ENCODE measurements around the gene AMER2.
"Not testable (repeated sequence)": the region's sequence is repeated elsewhere in the genome, so short reads cannot be mapped to it uniquely, and the experiment has no call there.

AMER2 gene

DNA sequence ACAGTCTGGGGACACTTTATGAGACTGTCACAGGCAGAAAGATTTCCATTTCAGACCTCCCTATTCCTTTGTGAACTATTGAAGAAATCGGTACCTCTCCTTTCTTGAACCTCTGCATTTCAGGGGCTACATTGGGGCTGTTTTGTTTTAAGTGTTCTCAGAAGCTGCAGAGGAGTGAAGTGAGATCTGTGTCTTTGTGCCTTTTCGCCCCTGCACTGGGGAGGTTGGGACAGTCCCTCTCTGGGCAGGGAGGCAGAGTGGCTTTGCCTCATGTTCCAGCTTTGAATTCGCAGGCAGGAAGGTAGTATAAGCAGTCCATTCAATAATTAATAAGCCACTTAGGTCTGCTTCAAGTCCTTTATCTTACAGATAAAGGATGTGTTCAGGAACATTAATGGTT, 9.5 kb upstream of the AMER2 start:
- no peak for DNase-seq (ENCODE audit: low read depth in 2 of 2)

DNA sequence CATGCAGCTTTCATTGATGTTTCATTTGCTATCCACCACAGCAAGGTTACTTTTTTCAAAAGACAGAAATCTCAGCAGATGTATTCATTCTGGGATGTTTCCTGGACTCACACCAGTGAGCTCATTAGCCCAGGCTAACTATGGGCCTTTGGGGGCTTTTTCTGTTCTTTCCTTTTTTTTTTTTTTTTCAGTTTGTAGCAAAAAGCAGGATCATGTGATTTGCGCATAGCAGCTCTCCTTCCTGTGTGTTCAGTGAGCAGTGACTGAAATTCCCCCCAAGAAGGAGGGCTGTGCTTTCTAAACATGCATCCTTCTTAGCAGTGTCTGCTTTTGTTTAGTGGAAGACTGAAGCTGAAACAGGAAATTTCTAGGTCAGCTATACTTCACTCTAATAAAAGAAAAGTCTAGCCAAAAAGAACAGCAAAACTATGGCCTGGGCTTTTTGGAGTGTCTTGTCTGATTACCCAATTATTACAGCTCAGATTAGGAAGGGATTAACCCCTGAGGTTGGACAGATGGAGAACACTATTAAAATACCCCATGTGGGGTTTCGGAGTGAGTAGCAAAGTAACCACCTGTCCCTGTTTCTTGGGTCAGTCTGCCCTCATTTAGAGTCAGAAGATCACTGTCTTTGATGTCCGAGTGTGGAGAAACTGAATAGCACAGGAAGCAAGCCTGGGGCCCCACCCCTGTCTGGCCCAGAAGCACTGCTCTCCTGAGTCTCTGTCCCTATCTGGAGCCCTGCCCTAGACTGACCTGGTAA, 8.9 kb upstream of the AMER2 start:
- DNase-seq (ENCODE audit: low read depth in 2 of 2): no peak

DNA sequence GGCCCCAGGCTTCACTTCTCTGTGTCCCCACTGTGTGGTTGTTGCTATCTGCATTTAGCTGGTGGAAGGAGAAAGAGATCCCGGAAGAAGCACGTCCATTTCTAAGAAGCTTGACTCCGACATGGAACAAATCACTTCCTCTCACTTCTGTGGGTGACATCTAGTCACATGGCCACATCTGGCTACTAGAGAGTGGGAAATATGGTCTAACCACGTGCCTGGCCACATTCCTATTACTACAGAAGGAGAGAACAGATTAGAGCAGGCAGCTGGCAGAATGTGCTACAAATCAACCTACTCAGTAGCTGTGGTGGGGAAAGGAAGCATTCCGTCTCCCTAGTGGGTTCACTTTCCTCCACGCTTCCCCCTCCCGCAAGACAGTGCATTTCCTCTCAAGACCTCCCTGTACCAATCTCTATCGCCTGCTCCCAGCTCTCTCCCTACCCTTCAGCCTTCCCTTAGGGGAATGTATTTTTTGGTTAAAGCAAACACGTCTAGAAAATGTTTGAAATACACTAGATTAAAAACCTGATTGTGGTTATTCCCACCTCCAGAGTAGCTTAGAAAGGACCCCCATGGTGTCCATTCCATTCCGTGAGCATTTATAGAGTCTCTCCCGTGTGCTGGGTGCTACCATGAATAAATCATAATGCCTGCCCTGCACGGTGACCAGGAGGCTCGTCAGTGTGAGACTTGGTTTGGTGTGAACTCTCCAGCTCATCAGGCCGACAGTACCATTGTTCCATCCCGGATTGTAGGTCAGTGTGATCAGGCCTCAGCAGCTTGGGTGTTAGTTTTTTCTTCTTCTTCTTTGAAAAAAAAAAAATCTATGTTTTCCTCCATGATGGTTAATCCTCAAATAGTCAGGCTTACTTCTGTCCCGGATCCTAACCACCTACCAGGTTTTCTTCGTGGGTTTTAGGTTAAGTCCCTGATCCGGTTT, 8.0 kb upstream of the AMER2 start:
- no peak for DNase-seq (ENCODE audit: low read depth in 2 of 2)

DNA sequence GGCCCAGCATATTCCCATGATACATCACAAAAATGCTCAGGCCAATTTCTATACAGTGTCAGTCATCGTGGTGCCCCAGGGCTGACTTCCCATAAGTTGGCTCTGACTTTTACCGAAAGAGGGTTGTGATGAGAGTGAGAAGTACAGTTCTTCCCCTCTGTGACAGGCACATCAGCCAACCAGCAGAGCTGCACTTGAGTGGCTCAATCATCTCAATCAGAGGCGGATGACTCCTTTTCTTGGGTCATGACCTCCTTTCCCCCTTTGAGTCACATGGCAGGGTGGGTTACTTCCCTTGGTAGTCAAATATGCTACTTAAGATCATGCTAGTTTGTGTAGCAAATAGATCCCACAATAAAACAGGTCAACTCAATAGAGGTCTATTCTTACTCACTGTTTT, 6.9 kb upstream of the AMER2 start:
- no peak for DNase-seq (ENCODE audit: low read depth in 2 of 2)

DNA sequence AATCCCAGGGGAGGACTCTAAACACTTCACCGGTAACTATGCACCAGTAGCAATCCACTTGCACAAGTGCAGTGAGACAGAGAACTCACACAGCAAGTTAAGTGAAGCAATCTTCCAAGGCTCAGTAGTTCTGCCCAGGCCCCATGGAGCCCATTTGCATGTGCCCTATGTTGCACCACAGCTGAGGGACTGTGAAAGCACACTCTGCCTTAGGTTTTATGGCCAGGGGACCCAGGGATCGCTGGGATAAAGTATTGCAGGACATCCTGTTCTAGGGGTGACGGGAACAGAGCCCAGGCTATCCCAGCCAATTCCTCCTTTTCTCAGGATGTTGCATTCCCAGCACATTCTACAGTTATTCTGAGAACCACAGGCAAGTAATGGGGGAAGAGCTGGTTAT, 6.0 kb upstream of the AMER2 start:
- DNase-seq (ENCODE audit: low read depth in 2 of 2): no peak

DNA sequence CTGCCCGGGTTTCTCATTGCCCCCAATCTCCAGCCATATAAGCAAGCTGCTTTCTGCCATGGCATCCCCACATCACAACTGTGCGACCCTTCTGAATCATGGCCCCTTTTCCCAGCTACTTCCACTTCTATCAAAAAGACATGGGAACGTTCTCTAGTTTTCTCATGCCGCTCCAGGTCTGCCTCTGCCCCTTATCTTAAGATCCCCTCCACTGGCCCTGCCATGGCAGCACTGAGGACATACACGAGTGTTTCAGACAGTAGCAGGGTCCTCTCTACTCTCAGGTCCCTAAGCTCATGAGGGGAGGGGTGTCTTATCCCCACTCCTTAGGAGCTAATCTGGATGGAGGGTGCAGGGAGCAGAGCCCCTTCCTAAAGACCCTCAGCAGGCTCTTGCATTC, 5.5 kb upstream of the AMER2 start:
- no peak for DNase-seq (ENCODE audit: low read depth in 2 of 2)

DNA sequence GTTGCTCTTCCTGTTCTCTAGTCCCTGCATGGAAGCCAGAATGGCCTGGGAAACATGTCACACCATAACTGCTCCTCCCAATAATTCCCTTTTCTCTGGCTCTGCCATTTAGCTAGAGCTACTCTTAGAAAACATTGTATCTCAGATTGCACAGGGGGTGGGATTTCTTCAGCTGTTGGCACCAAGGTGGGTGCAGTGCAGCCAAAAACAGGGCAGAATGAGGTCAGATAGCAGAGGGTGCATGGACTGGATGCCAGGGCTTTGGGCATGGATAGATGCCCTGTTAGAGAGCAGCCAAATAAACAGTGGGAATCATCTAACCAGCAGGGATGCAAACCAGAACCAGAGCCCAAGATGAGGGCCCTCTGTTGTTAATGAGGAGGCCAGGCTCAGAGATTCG, 4.9 kb upstream of the AMER2 start:
- DNase-seq (ENCODE audit: low read depth in 2 of 2): no peak

DNA sequence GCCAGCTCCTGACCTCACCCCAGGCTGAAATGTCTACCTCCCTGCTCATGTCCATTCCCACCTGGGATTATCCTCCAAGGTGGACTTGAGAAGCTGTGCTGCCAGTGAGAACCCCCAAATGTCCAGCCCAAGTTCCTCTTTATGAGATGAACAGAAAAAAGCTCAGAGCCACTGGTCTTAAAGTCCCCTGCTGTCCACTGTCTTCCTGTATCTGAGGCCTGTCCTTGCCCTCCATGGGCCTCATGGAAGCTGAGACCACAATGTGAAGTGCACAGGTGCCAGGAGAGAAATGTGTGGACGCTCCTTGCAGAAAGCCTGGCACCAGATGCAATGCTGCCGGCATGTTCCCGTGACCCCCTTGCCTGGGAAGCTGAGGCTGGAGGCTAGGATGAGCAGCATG, 3.3 kb upstream of the AMER2 start:
- no peak for DNase-seq (ENCODE audit: low read depth in 2 of 2)

DNA sequence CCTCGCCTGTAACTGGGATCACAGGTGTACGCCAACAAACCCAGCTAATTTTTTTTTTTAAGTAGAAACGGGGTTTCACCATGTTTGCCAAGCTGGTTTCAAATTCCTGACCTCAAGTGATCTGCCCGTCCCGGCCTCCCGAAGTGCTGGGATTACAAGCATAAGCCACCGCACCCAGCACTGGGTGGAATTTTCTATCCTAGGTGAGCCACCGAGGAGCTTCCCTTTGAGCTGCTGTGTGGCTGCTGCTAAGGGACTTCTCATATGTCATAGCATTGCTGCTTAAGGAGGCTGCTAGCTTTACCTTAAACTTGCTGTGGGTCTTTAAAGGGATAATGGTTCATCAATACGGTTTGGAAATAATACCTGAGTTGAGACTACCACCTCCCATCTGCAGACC, 2.9 kb upstream of the AMER2 start:
- DNase-seq (ENCODE audit: low read depth in 2 of 2): no peak

DNA sequence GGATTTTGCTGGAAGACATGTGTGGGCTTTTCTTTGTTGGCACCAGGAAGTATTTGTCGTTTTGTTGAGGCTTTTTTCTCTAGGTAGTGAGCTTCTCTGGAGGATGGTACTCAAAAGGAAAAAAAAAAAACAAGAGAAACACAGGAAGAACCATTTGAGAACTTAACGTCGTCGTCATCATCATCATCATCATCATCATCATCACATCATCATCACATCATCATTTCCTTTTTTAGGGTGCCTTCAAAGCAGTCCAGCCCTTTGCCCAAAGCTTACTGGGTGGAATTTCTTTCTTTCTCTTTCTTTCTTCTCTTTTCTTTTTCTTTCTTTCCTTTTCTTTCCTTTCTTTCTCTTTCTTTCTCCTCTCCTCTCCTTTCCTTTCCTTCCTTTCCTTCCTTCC, 2.2 kb upstream of the AMER2 start:
- DNase-seq (ENCODE audit: low read depth in 2 of 2): no peak

DNA sequence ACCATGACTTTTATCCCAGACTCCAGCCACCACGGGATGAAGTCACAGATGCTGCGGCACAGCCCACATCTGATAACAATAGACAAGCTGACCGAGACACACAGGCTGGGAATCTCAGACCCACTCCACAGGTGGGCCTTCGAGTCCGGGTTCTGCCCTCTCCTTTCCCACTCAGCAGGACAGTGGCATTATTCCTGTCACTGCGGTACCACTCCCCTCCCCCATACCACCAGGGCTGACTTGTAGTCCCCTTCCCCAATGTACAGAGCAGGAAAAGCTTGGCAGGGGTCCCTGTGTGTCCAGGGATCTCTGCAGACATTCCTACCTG, 179 bp upstream of the AMER2 start:
- no peak for DNase-seq (ENCODE audit: low read depth in 2 of 2)

DNA sequence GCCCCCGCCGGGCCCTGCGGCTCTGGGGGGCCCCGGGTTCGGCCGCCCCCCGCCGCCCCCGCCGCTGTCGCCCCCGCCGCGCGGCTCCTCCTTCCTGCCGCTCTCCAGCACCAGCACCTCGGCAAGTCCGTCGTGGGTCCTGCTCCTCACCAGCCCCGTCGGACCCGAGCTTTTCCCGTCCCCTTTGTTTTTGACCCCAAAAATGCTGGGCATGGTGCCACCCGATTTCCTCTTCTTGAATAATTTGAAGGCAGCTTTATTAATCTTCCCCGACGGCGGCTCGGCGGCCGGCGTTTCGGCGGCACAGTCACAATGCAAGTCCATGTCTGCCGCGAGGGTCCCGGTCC, 945 bp downstream of the AMER2 start:
- DNase-seq (ENCODE audit: low read depth in 2 of 2): no peak

DNA sequence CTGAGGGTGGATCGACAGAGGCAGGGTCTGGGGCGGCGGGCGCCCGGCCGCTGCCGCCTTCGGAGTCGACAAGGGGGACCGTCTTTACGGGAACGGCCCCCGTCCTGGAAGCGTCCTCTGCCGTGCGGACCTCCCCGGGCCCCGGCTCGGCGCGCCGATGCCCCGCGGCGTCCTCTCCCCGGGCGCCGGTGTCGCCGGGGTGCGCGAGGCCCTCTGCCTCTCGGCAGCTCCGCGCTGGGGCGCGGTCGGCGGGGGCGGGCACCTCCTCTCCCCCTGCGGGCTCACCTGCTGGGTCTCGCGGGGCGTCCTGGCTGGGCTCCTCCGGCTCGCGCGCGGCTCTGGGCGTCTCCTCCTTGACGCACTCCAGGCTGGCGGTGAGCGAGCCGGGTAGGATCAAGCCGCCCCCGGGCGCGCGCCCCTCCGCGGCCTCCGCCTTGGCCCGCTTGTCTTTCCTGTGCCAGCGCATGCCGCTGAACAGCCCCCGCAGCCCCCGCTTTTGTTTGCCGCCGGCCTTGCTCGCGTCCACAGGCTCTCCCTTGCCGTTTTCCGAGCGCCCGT, 1.5 kb downstream of the AMER2 start:
- no peak for DNase-seq (ENCODE audit: low read depth in 2 of 2)

DNA sequence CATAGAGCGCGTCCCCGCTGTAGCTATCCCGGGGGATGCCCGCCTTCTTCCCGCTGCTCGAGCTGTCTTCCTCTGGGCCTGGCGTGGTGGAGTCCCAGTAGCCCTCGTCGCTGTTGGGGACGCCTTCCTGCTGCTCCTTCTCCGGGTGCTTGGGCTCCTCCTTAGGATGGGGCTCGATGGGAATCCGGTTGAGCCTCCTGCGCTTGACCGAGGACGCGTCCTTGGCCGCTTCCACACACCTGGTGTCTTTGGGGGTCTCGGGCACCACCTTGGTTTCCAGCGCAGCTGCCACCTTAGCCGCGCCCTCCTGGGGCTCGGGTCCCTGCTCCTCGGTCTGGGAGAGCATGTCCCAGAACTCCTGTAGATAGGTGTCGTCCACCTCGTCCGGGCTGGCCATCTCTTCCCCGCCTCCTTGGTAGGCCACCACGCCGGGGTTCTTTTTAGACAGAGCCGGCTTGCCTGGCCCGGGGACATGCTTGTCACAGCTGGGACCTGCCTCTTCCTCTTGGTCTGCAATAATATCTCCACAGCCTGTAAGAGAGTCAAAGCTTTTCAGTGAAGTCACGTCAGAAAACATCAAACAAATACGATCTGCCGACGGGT, 2.0 kb downstream of the AMER2 start:
- DNase-seq (ENCODE audit: low read depth in 2 of 2): no peak

DNA sequence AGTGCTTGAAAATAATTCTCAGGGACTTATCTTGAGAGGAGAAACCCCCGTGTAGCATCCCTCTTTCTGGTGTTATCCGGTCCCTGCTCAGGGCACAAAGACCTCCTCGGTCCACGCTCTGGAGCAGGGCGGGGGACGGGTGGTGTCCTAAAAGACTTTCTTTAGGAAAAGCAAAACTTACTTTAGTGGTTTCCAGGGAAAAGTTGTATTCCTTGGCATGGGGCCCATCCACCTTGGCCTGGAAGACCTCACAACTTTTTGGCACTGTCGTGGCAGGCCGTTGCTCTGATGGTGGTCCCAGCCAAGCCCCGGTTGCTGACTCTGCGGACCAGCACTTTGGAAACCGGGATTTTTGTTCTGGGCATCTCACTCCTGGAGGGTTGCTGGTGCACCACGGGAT, 2.7 kb downstream of the AMER2 start:
- DNase-seq (ENCODE audit: low read depth in 2 of 2): no peak

DNA sequence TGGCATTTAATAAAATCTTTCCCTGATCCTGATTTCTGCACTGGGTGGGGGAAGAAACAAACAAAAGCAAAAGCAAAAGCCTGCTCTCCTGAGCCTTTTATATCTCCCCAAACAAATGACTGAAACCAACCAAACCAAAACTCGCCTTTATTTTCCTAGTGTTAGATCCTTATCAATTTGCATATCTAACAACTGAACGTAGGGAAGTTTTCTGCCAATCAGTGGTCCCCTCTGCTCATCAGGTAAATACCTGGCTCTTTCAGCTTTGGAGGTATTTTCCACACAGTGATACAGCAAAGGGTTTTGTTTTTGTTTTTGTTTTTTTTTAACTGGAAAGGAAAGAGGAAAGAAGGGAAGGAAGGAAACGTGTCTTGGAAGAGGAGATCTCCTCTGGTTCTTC, 3.3 kb downstream of the AMER2 start:
- no peak for DNase-seq (ENCODE audit: low read depth in 2 of 2)

DNA sequence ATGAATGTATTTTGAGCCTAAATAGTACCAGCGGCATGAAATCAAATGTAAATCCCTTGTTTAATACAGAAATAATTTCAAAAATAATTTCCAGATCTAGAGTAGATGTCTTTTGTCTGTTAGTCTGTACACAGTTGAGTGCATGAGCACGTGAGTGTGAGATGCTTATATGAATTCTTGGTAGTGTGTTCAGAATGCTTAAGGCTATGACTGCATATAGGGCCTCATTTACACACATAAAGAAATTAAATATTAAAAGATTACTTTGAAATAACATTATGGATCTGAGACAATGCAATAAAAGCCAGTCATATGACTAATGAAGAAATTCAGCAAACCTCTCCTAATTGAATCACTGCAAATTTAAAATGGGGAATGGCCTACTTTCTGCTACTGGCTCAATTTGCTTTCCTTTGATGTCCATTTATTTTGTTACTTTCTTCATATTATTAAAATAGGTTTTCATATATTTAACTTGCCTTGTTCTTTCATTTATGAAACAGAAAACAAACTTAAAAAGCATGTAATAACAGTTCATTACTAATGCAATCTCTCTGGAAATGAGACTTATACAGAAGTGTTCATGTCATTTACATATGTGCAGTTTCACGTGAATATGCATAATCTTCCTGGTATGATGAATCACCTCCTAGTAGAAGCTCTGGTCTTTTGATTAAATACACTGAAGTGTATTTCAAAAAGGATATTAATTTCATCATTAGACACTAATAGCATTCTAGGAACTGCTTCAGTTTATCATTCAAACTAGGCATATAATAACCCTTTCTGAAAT, 4.5 kb downstream of the AMER2 start:
- no peak for DNase-seq (ENCODE audit: low read depth in 2 of 2)

DNA sequence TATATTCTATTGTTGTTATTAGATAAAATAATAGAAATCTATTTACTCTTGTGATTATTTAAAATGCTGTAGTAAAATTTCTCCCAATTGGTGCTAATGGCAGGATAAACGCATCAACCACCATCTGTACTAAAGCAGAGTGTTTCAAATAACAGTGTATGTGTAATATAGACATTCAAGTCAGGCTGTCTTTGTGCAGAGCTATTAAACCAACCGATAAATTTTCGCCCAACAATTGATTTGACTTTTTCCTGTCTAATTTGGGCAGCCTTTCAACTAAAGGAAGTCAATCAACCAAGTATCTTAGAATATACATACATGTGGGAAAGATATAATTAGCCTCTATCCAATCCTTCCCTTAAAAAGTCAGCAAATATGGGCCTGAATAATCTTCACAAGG, 5.8 kb downstream of the AMER2 start:
- DNase-seq (ENCODE audit: low read depth in 2 of 2): no peak

DNA sequence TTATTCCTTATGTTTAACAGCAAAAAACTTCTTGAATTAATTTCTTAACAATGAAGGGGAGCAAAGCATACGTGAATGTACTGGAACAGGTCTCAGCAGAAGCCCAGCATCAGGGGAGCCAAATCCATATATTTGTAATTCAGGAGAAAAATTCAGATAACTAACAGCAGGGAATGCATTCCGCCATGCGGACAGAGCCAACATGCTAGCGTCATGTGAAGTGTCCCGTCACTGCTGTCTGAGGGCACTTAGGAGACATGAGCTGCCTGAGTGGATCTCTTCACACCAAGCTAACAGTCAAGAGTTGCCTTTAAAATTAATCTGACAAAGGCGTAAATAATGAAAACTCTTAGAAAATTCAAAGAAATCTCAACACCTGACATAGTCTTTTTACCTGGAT, 6.4 kb downstream of the AMER2 start:
- DNase-seq (ENCODE audit: low read depth in 2 of 2): no peak

DNA sequence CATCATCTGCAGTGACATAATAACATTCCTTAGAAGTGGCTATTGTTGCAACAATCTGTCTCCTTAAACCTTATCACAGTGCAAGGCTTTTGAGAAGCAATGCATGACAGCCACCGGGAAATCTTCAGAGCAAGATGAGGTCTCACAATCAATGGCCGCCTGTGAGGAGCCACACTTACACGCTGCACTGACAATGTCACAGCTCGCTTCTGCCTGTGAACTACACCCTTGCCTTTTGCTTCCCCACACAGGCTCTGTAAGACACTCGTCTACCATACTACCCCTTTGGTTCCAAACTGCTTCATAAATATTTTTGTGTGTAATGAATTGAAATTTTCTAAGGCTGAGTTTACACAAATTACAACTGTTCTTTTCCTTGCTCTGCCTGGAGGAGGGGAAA, 6.9 kb downstream of the AMER2 start:
- DNase-seq (ENCODE audit: low read depth in 2 of 2): not testable (repeated sequence)

DNA sequence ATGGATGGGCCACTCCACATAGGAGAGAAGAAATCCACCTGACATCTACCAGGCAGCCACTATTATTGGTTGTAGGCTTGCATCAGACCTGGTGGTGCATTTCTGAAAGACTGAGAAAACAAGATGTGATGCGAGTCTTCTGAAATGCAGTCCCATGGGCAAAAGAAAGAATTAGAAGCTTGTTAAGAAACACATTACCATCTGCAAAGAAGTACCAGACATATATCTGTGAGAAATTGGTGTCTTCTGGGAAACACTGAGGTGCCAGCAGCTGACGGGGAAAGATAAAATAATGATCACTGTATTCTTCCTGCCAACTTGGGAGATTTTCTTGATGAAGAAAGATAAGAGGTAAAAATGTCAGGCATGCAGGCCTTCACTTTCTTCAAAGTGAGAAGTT, 14.4 kb downstream of the AMER2 start:
- no peak for DNase-seq (ENCODE audit: low read depth in 2 of 2)

DNA sequence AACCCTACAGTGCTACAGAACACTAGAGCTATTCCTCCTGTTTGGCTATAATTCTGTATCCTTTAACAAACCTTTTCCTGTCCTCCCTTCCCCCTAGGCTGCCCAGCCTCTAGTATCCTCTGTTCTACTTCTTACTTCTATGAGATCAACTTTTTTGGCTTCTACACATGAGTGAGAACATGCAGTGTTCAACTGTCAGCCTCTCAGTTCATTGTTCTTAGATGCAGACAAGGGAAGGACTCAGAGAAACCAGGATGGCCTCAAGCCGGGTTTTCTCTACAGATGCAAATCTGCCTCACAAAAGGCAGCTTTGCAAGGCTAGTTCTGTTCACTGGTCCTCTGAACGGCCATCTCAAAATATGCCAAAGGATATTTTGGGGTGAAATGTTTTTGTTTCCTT, 18.4 kb downstream of the AMER2 start:
- DNase-seq (ENCODE audit: low read depth in 2 of 2): no peak
